Left lung (tissue), 10 donors: Measurements from ENCODE around the gene MCF2L. TPM values are rescaled to one million over a fixed set of nuclear protein-coding genes. Genes with fewer than 3 reads are reported as not detected.
A peak's percentile ranks its signal among the peaks of the same experiment; 100 is the strongest.

Source experiments
- ATAC-seq: fragments of 200-7000 bp; cut with Tn5 transposase; one replicate; pipeline ENCODE4 v1.9.1; 2020; ENCODE audit warnings: moderate library complexity
- DNase-seq, 4 donors: peaks; one replicate each; pipeline ENCODE4 v3.0.0-alpha.2; 2013 to 2020
- H3K27ac ChIP-seq, 2 donors: fragments of 200-600 bp; sonication (generic) in 1 of 2; one replicate each; pipeline versions ENCODE4 v1.5.0 to v1.8.0; 2020 to 2021
- H3K27me3 ChIP-seq, 2 donors: fragments of 200-600 bp; sonication (generic) in 1 of 2; one replicate each; pipeline versions ENCODE4 v1.5.0 to v1.8.0; 2020 to 2021
- H3K36me3 ChIP-seq, 2 donors: fragments of 200-600 bp; sonication (generic) in 1 of 2; one replicate each; pipeline versions ENCODE4 v1.5.0 to v1.8.0; 2020 to 2021
- H3K4me1 ChIP-seq, 2 donors: fragments of 200-600 bp; one replicate each; pipeline ENCODE4 v1.8.0; 2021
- H3K4me3 ChIP-seq, 2 donors: fragments of 200-600 bp; sonication (generic) in 1 of 2; one replicate each; pipeline versions ENCODE4 v1.5.0 to v1.8.0; 2020 to 2021; ENCODE audit warnings: mild to moderate bottlenecking in 1 of 2
- H3K9me3 ChIP-seq, 2 donors: fragments of 200-600 bp; sonication (generic) in 1 of 2; one replicate each; pipeline versions ENCODE4 v1.5.0 to v1.8.0; 2020 to 2021
- CTCF ChIP-seq, 2 donors: fragments of 200-600 bp; sonication (generic) in 1 of 2; IDR thresholded peaks; one replicate each; pipeline versions ENCODE4 v1.5.0 to v1.8.0; 2021; ENCODE audit warnings: antibody characterized with exemption in 2 of 2
- intact Hi-C, 2 donors: fragments of 100-400 bp; cut with DNase I; formaldehyde crosslinking; loops; one replicate each; pipeline versions ENCODE4 v1.11.2 to v1.14.2; 2022
- polyA plus RNA-seq, 6 donors: library from polyadenylated mRNA; unstranded; fragments of 120-200 nt; gene quantifications; one replicate each; pipeline ENCODE4 v1.2.1, GENCODE V29; 2013; ENCODE audit not compliant: insufficient read length in 6 of 6
- total RNA-seq, 2 donors: library from RNA; stranded (reverse); fragmentation: NEBNext Ultra II Directional; extraction: Animal tissue kit (Norgen Biotek cat#: 25700); gene quantifications; one replicate each; pipeline ENCODE4 v1.2.1, GENCODE V29; 2021
- donor health status: DM: no; HTN: yes; CAD: no.
- donor health status: DM: no; HTN: no; CAD: no.

The MCF2L gene
- total and polyA plus RNA-seq, 8 donors: 22.2 to 39.5 (median 33.7) TPM

GRCh38 chr13:113049521-113049941 lies 80.5 kb downstream of the MCF2L start:
- Histone ChIP-seq H3K36me3 (peaks cover 0 to 5% of the 10 kb centered on the region in 2 donors), H3K9me3 (no peaks in the 10 kb centered on the region), H3K27me3 (peaks cover 0 to 11% of the 10 kb centered on the region in 2 donors), H3K4me3 (no peak overlapping the region), H3K4me1 (peaks cover 0 to 5% of the 10 kb centered on the region in 2 donors), H3K27ac (no peak overlapping the region)
- intact Hi-C loops: no loop called here
- no peak for ATAC-seq
- DNase-seq: peak in 2 of 4 donors; percentile 14 to 47
- no peak for TF ChIP-seq CTCF (IDR thresholded peaks at IDR 0.05)

- H3K4me3 ChIP-seq: no peak overlapping the region
- peaks cover 0 to 5% of the 10 kb centered on the region in 2 donors for H3K36me3 ChIP-seq
- ATAC-seq (no peak), DNase-seq (peak in 1 of 4 donors; percentile 7)
- peaks cover 0 to 11% of the 10 kb centered on the region in 2 donors for H3K27me3 ChIP-seq
- H3K9me3 ChIP-seq: no peaks in the 10 kb centered on the region
- H3K27ac ChIP-seq: no peak overlapping the region
- intact Hi-C loops: no loop called here
- peaks cover 0 to 5% of the 10 kb centered on the region in 2 donors for H3K4me1 ChIP-seq
- TF ChIP-seq CTCF (IDR thresholded peaks at IDR 0.05): no peak
Observed at GRCh38 chr13:113049981-113050380, 81.0 kb downstream of the MCF2L start.

GRCh38 chr13:113050734-113051431 lies 81.9 kb downstream of the MCF2L start:
- Histone ChIP-seq H3K36me3 (peaks cover 0 to 5% of the 10 kb centered on the region in 2 donors), H3K9me3 (no peaks in the 10 kb centered on the region), H3K4me1 (no peaks in the 10 kb centered on the region), H3K27ac (no peak overlapping the region), H3K27me3 (peaks cover 0 to 11% of the 10 kb centered on the region in 2 donors), H3K4me3 (no peak overlapping the region)
- intact Hi-C loops: no loop called here
- no peak for TF ChIP-seq CTCF (IDR thresholded peaks at IDR 0.05)
- DNase-seq (peak in 2 of 4 donors; percentile 10 to 72), ATAC-seq (no peak)

- no peak for ATAC-seq
- H3K27ac ChIP-seq: no peak overlapping the region
- peaks cover 0 to 5% of the 10 kb centered on the region in 2 donors for H3K36me3 ChIP-seq
- H3K4me1 ChIP-seq: no peaks in the 10 kb centered on the region
- no peak for TF ChIP-seq CTCF (IDR thresholded peaks at IDR 0.05)
- no peaks in the 10 kb centered on the region for H3K9me3 ChIP-seq
- no peak overlapping the region for H3K4me3 ChIP-seq
- intact Hi-C loops: no loop called here
- peaks cover 0 to 11% of the 10 kb centered on the region in 2 donors for H3K27me3 ChIP-seq
- DNase-seq: peak in 1 of 4 donors; percentile 35
Observed at GRCh38 chr13:113051641-113052040, 82.6 kb downstream of the MCF2L start.

- no peaks in the 10 kb centered on the region for H3K4me1 ChIP-seq
- H3K4me3 ChIP-seq: no peak overlapping the region
- H3K27ac ChIP-seq: no peak overlapping the region
- TF ChIP-seq CTCF (IDR thresholded peaks at IDR 0.05): no peak
- no peaks in the 10 kb centered on the region for H3K36me3 ChIP-seq
- intact Hi-C loops: no loop called here
- no peaks in the 10 kb centered on the region for H3K9me3 ChIP-seq
- ATAC-seq (no peak), DNase-seq (peak in 2 of 4 donors; percentile 15 to 55)
- peaks cover 0 to 11% of the 10 kb centered on the region in 2 donors for H3K27me3 ChIP-seq
Observed at GRCh38 chr13:113052206-113052605, 83.2 kb downstream of the MCF2L start.
